Stimulated activated CD4-positive, alpha-beta T cell treated with anti-CD3 and anti-CD28 coated beads, Interleukin-1b, Interleukin-23, amount 100 ng/mL, for 1 hour (primary cell): ENCODE results near the gene MRPL55.

ENCODE experiments used
- DNase-seq, 2 donors: peaks; one replicate each; pipeline ENCODE4 v3.0.0-alpha.2; 2020; ENCODE audit warnings: low read depth in 2 of 2

Gene MRPL55

GRCh38 chr1:228109073-228109961 lies at the start of gene MRPL55:
MRPL55 (minus strand) TSS chr1:228109299; CDS start chr1:228108260, 1,039 bp downstream.
- DNase-seq, result peak; percentile 96 to 99

- no peak for DNase-seq
These were observed 49.3 kb upstream of the MRPL55 start for GRCh38 chr1:228158151-228159007.

- DNase-seq, result no peak
These were observed 48.6 kb upstream of the MRPL55 start for GRCh38 chr1:228157729-228158126.

GRCh38 chr1:228156941-228157728 lies 48.0 kb upstream of the MRPL55 start:
- no peak for DNase-seq

- DNase-seq, result no peak
These were observed 47.4 kb upstream of the MRPL55 start for GRCh38 chr1:228156515-228156881.

- DNase-seq, result no peak
These were observed 46.8 kb upstream of the MRPL55 start for GRCh38 chr1:228155596-228156514.

- DNase-seq, result no peak
These were observed 45.8 kb upstream of the MRPL55 start for GRCh38 chr1:228154670-228155571.

GRCh38 chr1:228154021-228154669 lies 45.0 kb upstream of the MRPL55 start:
- DNase-seq, result no peak

GRCh38 chr1:228152918-228153258 lies 43.8 kb upstream of the MRPL55 start:
- no peak for DNase-seq

GRCh38 chr1:228152097-228152917 lies 43.2 kb upstream of the MRPL55 start:
- no peak for DNase-seq

- DNase-seq, result no peak
These were observed 42.3 kb upstream of the MRPL55 start for GRCh38 chr1:228151180-228151925.

GRCh38 chr1:228150461-228151179 lies 41.5 kb upstream of the MRPL55 start:
- no peak for DNase-seq

GRCh38 chr1:228150120-228150460 lies 41.0 kb upstream of the MRPL55 start:
- no peak for DNase-seq

- DNase-seq, result no peak
These were observed 40.5 kb upstream of the MRPL55 start, which contains the start of gene GJC2 for GRCh38 chr1:228149406-228150119. GJC2 (plus strand) TSS chr1:228149930; CDS start chr1:228157759, 7,829 bp downstream.

GRCh38 chr1:228148935-228149405 lies 39.9 kb upstream of the MRPL55 start:
- DNase-seq, result no peak

GRCh38 chr1:228148196-228148861 lies 39.2 kb upstream of the MRPL55 start:
- DNase-seq, result no peak
